Measurements from ENCODE around the gene DYNLT2B. TPM values are rescaled to one million over a fixed set of nuclear protein-coding genes. Genes with fewer than 3 reads are reported as not detected.

DYNLT2B gene
- total and polyA plus RNA-seq, 2 donors (not counting 3 experiments of a cell fraction or from before 2014, with no cell fraction given), result 9.2 to 13.9 TPM

DNA sequence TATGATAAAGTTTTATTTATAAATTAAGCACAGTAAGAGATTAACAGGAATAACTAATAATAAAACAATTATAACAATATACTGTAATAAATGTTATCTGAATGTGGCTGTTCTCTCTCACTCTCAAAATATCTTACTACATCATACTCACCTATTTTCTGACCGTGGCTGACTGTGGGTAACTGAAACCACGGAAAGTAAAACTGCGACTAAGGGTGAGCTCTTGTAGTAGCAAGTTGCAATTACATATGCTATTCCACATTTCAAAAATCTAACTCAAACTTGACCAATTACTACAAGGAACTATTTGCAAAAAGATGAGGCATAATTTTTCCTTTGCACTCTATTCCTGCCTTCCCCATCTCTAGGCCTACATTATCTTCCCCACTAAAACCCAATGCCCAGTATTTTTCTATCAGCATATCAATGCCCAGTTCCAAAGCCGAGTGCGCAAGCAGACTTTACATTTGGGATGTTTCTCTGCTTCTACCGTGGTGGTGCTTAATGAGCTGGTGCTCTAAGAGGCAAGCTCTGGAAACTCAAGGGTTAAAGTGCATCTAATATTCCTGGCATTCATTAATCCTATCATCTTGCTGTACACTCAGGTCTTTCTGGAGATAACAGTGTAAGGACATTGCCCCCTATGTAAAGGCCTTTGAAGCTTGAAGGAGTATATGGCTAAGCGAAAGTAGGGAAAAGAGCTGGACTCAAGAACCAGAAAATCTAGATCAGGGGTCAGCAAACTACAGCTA is 37.2 kb downstream of the DYNLT2B start:
- H3K9me3 ChIP-seq (replicated peaks; ENCODE audit: control insufficient read depth, insufficient read depth, low read length), result no peaks in the 10 kb centered on the region
- dilution Hi-C loops (cut with MboI; ENCODE audit: extremely low pct_ligation_motif_present, low sequenced_read_pairs), result no loop called here
- FAIRE-seq (no peak), DNase-seq (ENCODE audit: low read depth, low spot score) (no peak)
- POLR2A ChIA-PET, result no interaction called here
- peaks cover 76% of the 10 kb centered on the region for H3K79me2 ChIP-seq (ENCODE audit: control insufficient read depth, insufficient read depth, low read length)
- no peaks in the 10 kb centered on the region for H3K9me1 ChIP-seq (replicated peaks; ENCODE audit: control insufficient read depth, extremely low read depth, insufficient read depth, low read length)
- H3K27me3 ChIP-seq (ENCODE audit: control insufficient read depth in 2 of 2, insufficient read depth in 2 of 2, low read length in 2 of 2), result no peaks in the 10 kb centered on the region
- intact Hi-C loops (cut with micrococcal nuclease), result no loop called here
- H3K4me1 ChIP-seq (ENCODE audit: control insufficient read depth, extremely low read depth, insufficient read depth, low read length), result peaks cover 6% of the 10 kb centered on the region
- no peak overlapping the region for H3K27ac ChIP-seq (ENCODE audit: insufficient read depth, low read depth, low read length)
- no peak overlapping the region for H3K9ac ChIP-seq (replicated peaks; ENCODE audit: extremely low read depth, insufficient read depth, low read length)
- no peaks in the 10 kb centered on the region for H4K20me1 ChIP-seq (replicated peaks; ENCODE audit: control insufficient read depth, extremely low read depth, insufficient read depth, low read length)
- no peak overlapping the region for H3K4me2 ChIP-seq (ENCODE audit: insufficient read depth, low read length)
- H3K36me3 ChIP-seq (ENCODE audit: control insufficient read depth in 2 of 2, extremely low read depth in 1 of 2, insufficient read depth in 2 of 2, low read length in 2 of 2), result no peaks in the 10 kb centered on the region
- H2AFZ ChIP-seq (ENCODE audit: low read depth, low read length), result no peak overlapping the region
- no peak for TF ChIP-seq MAX (IDR thresholded peaks at IDR 0.05; ENCODE audit: insufficient read depth, insufficient read length)
- TF ChIP-seq GATA2 (IDR thresholded peaks at IDR 0.05; ENCODE audit: insufficient read depth, insufficient read length, low read depth, low read length), result no peak
- no peak for TF ChIP-seq MYC (IDR thresholded peaks at IDR 0.05; ENCODE audit: low read depth, low read length)
- TF ChIP-seq POLR2AphosphoS5 (IDR thresholded peaks at IDR 0.05; ENCODE audit: insufficient read depth, low read depth, low read length), result no peak
- no peak for TF ChIP-seq JUN (IDR thresholded peaks at IDR 0.05; ENCODE audit: borderline replicate concordance, insufficient read depth, insufficient read length, low read depth)
- TF ChIP-seq, protein P1, sequence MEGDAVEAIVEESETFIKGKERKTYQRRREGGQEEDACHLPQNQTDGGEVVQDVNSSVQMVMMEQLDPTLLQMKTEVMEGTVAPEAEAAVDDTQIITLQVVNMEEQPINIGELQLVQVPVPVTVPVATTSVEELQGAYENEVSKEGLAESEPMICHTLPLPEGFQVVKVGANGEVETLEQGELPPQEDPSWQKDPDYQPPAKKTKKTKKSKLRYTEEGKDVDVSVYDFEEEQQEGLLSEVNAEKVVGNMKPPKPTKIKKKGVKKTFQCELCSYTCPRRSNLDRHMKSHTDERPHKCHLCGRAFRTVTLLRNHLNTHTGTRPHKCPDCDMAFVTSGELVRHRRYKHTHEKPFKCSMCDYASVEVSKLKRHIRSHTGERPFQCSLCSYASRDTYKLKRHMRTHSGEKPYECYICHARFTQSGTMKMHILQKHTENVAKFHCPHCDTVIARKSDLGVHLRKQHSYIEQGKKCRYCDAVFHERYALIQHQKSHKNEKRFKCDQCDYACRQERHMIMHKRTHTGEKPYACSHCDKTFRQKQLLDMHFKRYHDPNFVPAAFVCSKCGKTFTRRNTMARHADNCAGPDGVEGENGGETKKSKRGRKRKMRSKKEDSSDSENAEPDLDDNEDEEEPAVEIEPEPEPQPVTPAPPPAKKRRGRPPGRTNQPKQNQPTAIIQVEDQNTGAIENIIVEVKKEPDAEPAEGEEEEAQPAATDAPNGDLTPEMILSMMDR (IDR thresholded peaks at IDR 0.05; ENCODE audit: extremely low read depth in 1 of 2, insufficient read depth in 1 of 2, low read depth in 1 of 2, low read length in 2 of 2), result no peak
- no TSS peak for BruUV-seq (replicated peaks)
- H3K4me3 ChIP-seq (replicated peaks in 1 of 3; ENCODE audit: insufficient read depth in 1 of 3, low read depth in 1 of 3, low read length in 3 of 3), result no peak overlapping the region
- CTCF ChIA-PET, result interaction anchor here (1.4 kb wide), 1 partner anchor 8 kb away, joined by 3 read pairs; no protein-coding TSS in a partner anchor
